ENCODE results near the gene SPSB4.

The SPSB4 gene

DNA sequence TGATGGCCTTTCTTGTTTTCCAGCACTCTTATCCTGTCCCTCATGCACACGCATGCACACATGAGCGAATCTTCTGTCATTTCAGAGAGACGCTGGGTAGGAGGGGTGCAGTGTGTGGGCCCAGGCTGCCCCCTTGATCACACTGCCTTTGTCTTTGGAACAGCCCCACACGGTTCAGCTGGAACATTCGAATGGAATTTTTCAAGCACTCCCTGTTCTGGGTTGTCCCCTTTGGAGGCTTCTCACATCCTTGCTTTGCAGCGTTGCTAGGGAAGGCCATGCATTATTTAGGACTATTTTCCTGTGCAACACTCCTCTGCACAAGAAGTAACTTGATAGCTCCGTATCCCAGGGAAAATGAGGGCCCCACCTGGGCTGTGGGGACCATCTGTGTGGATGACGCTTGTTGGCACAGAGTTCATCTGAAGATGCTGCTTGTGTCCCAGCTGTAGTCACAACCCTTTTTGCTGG lies 78.4 kb downstream of the SPSB4 start:
- H3K27me3 ChIP-seq (ENCODE audit: control insufficient read depth, insufficient read depth, low read length), result no peaks in the 10 kb centered on the region
- no peaks in the 10 kb centered on the region for H3K4me1 ChIP-seq (ENCODE audit: control insufficient read depth, insufficient read depth, low read length)
- no peak overlapping the region for H3K4me3 ChIP-seq (ENCODE audit: low read depth, low read length)
- peaks cover 2% of the 10 kb centered on the region for H3K36me3 ChIP-seq (ENCODE audit: control insufficient read depth, insufficient read depth, low read length)
- H3K9ac ChIP-seq (ENCODE audit: low read depth, low read length), result no peak overlapping the region
- H3K9me3 ChIP-seq (ENCODE audit: control insufficient read depth, insufficient read depth, low read length), result no peaks in the 10 kb centered on the region

DNA sequence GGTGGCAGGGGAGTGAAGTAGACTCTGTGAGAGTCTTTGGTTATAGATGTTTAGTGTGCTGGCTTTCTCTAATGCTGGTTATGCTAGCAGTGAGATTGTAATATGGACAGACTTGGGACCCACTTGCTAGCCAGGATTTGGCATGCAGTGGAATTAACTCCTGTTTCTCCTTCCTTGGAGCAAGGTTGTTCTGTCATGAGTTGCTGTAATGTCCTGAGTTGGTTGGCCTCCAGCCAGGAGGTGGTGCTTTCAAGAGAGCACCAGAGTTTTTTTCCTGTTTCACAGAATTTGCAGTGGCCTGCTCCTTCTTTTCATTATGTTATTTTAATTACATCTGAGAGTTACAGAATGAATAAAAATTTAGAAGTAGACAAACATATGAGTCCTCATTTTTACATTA lies 92.4 kb downstream of the SPSB4 start:
- H3K9ac ChIP-seq (ENCODE audit: low read depth, low read length), result no peak overlapping the region
- H3K27me3 ChIP-seq (ENCODE audit: control insufficient read depth, insufficient read depth, low read length), result no peaks in the 10 kb centered on the region
- no peak overlapping the region for H3K4me3 ChIP-seq (ENCODE audit: low read depth, low read length)
- H3K4me1 ChIP-seq (ENCODE audit: control insufficient read depth, insufficient read depth, low read length), result no peaks in the 10 kb centered on the region
- peaks cover 9% of the 10 kb centered on the region for H3K9me3 ChIP-seq (ENCODE audit: control insufficient read depth, insufficient read depth, low read length)
- no peaks in the 10 kb centered on the region for H3K36me3 ChIP-seq (ENCODE audit: control insufficient read depth, insufficient read depth, low read length)

DNA sequence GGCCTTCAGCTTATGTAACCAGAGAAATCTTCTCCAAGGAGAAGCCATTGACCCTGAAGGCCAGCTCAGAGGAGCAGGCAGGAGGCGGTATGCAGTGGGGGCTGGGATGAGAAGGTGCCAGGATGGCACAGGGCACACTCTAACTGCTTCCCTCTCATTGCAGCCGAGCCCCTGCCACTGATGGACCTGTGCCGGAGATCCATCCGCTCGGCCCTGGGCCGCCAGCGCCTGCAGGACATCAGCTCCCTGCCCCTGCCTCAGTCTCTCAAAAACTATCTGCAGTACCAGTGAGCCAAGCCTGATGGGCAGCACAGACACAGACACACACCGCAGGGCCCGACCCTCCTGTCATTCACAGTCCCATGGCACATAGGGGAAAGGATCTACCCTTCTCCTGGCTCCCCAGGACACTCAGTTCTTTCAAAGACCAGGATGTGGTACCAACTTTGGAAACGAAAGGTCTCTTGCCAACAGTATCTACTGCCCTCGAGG lies 95.9 kb downstream of the SPSB4 start:
- Histone ChIP-seq H3K27me3 (ENCODE audit: control insufficient read depth, insufficient read depth, low read length) (no peaks in the 10 kb centered on the region), H3K4me1 (ENCODE audit: control insufficient read depth, insufficient read depth, low read length) (no peaks in the 10 kb centered on the region), H3K36me3 (ENCODE audit: control insufficient read depth, insufficient read depth, low read length) (peaks cover 2% of the 10 kb centered on the region), H3K4me3 (ENCODE audit: low read depth, low read length) (no peak overlapping the region), H3K9me3 (ENCODE audit: control insufficient read depth, insufficient read depth, low read length) (peaks cover 4% of the 10 kb centered on the region), H3K9ac (ENCODE audit: low read depth, low read length) (no peak overlapping the region)

DNA sequence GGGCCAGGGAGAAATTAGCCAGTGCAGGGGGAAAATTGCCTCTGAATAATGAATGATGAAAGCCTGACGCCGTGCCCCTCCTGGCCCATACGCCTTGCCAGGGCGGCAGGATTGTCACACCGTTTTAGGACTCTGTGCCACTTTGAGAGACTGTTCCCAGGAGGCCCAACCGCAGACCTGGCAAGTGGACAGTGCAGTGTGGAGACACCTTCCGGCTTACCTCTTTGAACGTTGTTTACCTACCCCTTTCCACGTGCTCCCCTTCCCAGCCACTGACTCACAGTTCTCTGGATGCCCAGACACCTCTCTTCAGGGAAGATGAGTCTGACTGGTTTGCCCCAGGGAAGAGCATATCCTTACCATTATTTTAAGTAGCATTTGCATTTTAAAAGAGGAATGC lies 96.5 kb downstream of the SPSB4 start:
- no peaks in the 10 kb centered on the region for H3K27me3 ChIP-seq (ENCODE audit: control insufficient read depth, insufficient read depth, low read length)
- peaks cover 2% of the 10 kb centered on the region for H3K36me3 ChIP-seq (ENCODE audit: control insufficient read depth, insufficient read depth, low read length)
- H3K9me3 ChIP-seq (ENCODE audit: control insufficient read depth, insufficient read depth, low read length), result peaks cover 4% of the 10 kb centered on the region
- H3K4me3 ChIP-seq (ENCODE audit: low read depth, low read length), result no peak overlapping the region
- H3K9ac ChIP-seq (ENCODE audit: low read depth, low read length), result no peak overlapping the region
- H3K4me1 ChIP-seq (ENCODE audit: control insufficient read depth, insufficient read depth, low read length), result no peaks in the 10 kb centered on the region

DNA sequence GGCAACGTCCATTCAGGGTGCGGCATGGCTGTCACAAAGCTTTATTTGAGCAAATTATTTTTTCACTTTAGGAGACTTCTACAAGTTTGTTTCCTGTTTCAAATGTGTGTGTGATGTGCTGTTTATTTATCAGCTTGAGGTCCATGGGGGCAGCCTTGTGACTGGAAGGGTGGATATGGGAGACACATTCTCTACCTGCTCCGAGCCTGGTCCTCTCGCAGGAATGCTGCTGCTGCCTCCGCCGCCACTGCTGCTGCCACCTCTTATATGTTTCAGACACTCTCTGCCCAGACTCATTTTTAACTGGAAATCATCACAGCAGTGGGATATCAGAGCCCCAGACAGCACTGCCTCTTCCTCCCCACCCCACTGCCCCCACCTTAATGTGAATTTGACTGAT lies 97.0 kb downstream of the SPSB4 start:
- H3K27me3 ChIP-seq (ENCODE audit: control insufficient read depth, insufficient read depth, low read length), result no peaks in the 10 kb centered on the region
- H3K9ac ChIP-seq (ENCODE audit: low read depth, low read length), result no peak overlapping the region
- H3K9me3 ChIP-seq (ENCODE audit: control insufficient read depth, insufficient read depth, low read length), result peaks cover under 1% of the 10 kb centered on the region
- H3K4me3 ChIP-seq (ENCODE audit: low read depth, low read length), result no peak overlapping the region
- peaks cover 2% of the 10 kb centered on the region for H3K36me3 ChIP-seq (ENCODE audit: control insufficient read depth, insufficient read depth, low read length)
- H3K4me1 ChIP-seq (ENCODE audit: control insufficient read depth, insufficient read depth, low read length), result no peaks in the 10 kb centered on the region

DNA sequence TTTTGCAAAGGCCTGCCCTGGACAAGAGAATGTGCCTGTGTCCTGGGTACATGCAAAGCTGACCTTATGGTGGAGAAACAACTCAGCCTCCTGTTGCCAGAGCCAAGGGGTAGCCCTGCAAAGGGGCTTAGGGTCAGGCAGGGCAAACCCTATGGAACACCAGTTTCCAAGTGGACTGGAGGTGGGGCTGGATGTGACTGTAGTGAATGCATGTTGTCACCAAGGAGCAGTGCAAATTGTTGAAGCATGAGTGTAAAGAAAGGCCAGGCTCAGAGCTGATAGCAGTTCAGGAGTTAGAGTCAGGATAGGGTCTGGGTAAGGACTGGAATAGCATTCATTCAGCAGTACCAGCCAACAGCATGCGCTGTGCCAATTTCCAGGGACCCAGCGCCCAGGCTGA lies 97.6 kb downstream of the SPSB4 start:
- no peak overlapping the region for H3K9ac ChIP-seq (ENCODE audit: low read depth, low read length)
- H3K4me1 ChIP-seq (ENCODE audit: control insufficient read depth, insufficient read depth, low read length), result no peaks in the 10 kb centered on the region
- H3K9me3 ChIP-seq (ENCODE audit: control insufficient read depth, insufficient read depth, low read length), result no peaks in the 10 kb centered on the region
- no peak overlapping the region for H3K4me3 ChIP-seq (ENCODE audit: low read depth, low read length)
- H3K36me3 ChIP-seq (ENCODE audit: control insufficient read depth, insufficient read depth, low read length), result peaks cover 2% of the 10 kb centered on the region
- H3K27me3 ChIP-seq (ENCODE audit: control insufficient read depth, insufficient read depth, low read length), result no peaks in the 10 kb centered on the region

DNA sequence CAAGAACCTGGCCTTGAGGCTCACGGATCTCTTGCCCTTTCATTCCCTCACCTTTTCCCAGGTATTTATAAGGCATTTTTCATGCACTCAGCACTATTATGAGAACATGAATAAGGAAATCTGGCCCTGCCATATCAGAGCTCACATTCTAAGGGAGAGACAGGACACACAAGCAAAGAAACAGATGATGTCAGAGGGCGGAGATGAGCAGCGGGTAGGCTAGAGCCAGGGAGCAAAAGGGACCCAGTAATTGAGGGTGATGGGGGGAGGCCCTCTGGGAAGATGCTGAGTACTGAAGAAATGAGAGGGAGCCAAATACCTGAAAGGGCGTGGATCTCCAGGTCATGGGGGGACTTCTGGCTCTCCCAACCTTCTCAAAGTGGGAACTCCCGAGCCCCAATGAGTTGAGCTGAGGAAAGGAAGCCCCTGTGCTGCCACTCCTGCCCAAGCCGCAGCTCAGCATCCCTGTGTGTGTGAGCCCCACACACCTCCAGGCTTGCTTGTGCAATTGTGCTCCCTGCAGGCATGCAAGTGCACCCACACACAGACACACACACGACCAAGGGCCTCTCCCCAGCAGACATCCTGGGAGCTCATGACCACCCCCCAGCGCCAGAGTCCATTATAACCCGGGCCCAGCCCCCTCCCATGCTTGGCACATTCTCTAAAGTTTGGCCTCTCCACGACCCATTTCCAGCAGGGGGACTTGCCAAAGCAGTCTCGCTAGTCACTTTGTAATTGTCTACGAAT lies 99.1 kb downstream of the SPSB4 start:
- H3K9ac ChIP-seq (ENCODE audit: low read depth, low read length), result no peak overlapping the region
- no peaks in the 10 kb centered on the region for H3K27me3 ChIP-seq (ENCODE audit: control insufficient read depth, insufficient read depth, low read length)
- no peaks in the 10 kb centered on the region for H3K4me1 ChIP-seq (ENCODE audit: control insufficient read depth, insufficient read depth, low read length)
- peaks cover 2% of the 10 kb centered on the region for H3K36me3 ChIP-seq (ENCODE audit: control insufficient read depth, insufficient read depth, low read length)
- H3K9me3 ChIP-seq (ENCODE audit: control insufficient read depth, insufficient read depth, low read length), result no peaks in the 10 kb centered on the region
- H3K4me3 ChIP-seq (ENCODE audit: low read depth, low read length), result no peak overlapping the region

DNA sequence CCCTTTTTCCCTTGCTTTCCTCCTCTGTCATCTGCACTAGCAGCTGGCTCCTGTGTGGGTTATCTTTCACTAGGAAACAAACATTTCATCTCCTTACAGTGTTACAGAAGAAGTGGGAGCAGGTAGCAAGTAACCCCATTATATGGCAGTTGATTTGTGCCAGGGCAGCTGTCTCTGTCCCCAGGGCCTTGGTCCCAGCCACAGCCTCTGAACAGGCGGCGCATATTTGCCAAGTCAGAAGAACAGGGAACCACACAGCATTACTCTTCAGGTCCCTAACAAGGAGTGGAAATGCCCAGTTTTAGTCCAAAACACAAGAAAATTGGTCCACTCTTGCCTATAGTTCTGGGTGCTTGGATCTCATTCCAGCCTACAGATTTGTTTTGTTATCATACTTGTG lies 99.8 kb downstream of the SPSB4 start:
- no peaks in the 10 kb centered on the region for H3K27me3 ChIP-seq (ENCODE audit: control insufficient read depth, insufficient read depth, low read length)
- H3K36me3 ChIP-seq (ENCODE audit: control insufficient read depth, insufficient read depth, low read length), result peaks cover 2% of the 10 kb centered on the region
- no peaks in the 10 kb centered on the region for H3K9me3 ChIP-seq (ENCODE audit: control insufficient read depth, insufficient read depth, low read length)
- no peak overlapping the region for H3K4me3 ChIP-seq (ENCODE audit: low read depth, low read length)
- no peaks in the 10 kb centered on the region for H3K4me1 ChIP-seq (ENCODE audit: control insufficient read depth, insufficient read depth, low read length)
- no peak overlapping the region for H3K9ac ChIP-seq (ENCODE audit: low read depth, low read length)

DNA sequence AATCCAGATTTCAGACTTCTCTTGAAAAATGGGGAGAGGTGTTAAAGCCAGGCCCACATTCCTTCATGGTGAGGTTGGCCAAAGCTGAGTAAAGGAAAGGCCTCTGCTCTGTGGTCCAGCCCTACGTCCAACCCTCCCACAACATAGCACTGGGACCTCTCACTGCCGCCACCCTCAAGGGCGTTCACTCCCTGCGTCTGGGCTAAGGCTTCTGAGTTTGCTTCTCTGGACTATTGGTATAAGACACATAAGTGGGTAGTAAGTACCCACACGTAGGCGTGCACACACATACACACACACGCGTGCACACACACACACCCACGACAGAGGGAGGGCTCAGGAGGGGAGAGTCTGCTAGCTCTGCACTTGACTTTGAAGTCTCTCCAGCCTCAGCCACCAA lies 100.3 kb downstream of the SPSB4 start:
- Histone ChIP-seq H3K27me3 (ENCODE audit: control insufficient read depth, insufficient read depth, low read length) (no peaks in the 10 kb centered on the region), H3K4me3 (ENCODE audit: low read depth, low read length) (no peak overlapping the region), H3K9ac (ENCODE audit: low read depth, low read length) (no peak overlapping the region), H3K36me3 (ENCODE audit: control insufficient read depth, insufficient read depth, low read length) (peaks cover 2% of the 10 kb centered on the region), H3K4me1 (ENCODE audit: control insufficient read depth, insufficient read depth, low read length) (no peaks in the 10 kb centered on the region), H3K9me3 (ENCODE audit: control insufficient read depth, insufficient read depth, low read length) (no peaks in the 10 kb centered on the region)

DNA sequence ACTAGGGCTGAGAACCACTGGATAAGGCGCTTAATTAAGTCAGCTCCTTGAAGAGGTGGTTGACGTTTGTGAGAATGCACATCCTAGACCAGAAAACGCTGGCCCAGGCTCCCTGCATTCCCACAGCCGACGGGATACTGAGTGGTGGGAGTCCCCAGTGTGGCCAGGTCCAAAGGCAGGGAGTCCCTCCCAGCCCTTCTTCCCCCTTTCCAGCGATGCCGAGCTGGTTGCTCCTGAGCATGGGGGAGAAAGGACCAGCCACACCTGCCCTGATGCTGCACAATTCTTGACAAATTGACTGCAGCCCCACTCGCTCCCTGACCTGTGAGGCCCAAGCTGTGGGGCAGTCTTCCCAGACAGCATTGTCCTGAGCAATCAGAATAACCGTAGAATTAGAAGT lies 101.0 kb downstream of the SPSB4 start:
- Histone ChIP-seq H3K36me3 (ENCODE audit: control insufficient read depth, insufficient read depth, low read length) (peaks cover 2% of the 10 kb centered on the region), H3K9ac (ENCODE audit: low read depth, low read length) (no peak overlapping the region), H3K27me3 (ENCODE audit: control insufficient read depth, insufficient read depth, low read length) (no peaks in the 10 kb centered on the region), H3K4me1 (ENCODE audit: control insufficient read depth, insufficient read depth, low read length) (no peaks in the 10 kb centered on the region), H3K4me3 (ENCODE audit: low read depth, low read length) (no peak overlapping the region), H3K9me3 (ENCODE audit: control insufficient read depth, insufficient read depth, low read length) (no peaks in the 10 kb centered on the region)

DNA sequence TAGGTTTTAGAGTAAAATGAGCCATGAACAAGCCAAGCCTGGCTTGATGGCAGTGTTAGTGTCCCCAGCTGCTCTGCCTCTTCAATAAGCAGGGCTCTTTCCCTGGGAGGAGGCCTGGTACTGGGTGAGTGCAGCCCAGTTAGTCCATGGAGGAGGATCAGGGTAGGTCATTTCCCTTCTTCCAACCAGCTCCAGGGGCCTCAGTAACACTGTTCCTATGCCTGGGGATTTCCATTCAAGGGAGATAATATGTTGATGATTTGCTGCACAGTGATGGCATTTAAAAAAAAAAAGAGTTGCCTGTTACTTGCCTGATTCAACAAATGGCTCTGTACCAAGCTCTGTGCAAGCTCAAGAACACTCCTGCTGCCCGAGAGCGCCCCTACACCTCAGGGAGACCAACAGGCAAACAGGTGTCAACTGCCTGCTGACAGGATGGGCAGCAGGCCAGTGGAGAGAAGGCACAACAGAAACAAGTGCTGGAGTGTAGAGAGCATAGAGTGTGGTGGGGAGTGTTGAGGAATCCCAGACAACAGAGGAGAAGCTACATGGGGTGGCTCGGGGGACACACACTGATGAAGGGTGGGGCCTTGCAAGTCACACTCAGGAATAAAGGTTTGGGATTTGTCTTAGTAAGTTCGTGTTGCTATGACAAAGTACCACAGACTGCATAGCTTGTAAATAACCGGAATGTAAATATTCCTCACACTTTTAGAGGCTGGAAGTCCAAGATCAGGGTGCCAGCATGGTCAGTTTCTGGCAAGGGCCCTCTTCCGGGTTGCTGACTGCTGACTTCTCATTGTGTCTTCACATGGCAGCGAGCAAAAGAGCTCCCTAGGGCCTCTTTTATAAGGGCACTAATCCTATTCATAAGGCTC lies 101.9 kb downstream of the SPSB4 start:
- Histone ChIP-seq H3K36me3 (ENCODE audit: control insufficient read depth, insufficient read depth, low read length) (peaks cover 2% of the 10 kb centered on the region), H3K4me3 (ENCODE audit: low read depth, low read length) (no peak overlapping the region), H3K9me3 (ENCODE audit: control insufficient read depth, insufficient read depth, low read length) (no peaks in the 10 kb centered on the region), H3K4me1 (ENCODE audit: control insufficient read depth, insufficient read depth, low read length) (no peaks in the 10 kb centered on the region), H3K9ac (ENCODE audit: low read depth, low read length) (no peak overlapping the region), H3K27me3 (ENCODE audit: control insufficient read depth, insufficient read depth, low read length) (no peaks in the 10 kb centered on the region)

DNA sequence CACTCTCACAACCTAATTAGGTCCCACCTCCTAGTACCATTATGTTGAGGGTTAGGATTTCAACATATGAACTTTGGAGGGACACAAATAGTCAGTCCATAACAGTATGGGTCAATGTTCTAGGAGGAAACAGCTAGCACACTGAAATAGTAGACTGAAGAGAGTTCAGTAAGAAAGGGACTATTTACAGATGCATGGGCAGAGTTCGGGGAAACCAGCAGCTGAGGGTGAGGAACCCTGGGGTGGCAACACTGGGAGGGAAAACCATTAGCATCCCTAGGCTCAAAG lies 102.5 kb downstream of the SPSB4 start:
- Histone ChIP-seq H3K36me3 (ENCODE audit: control insufficient read depth, insufficient read depth, low read length) (peaks cover 2% of the 10 kb centered on the region), H3K27me3 (ENCODE audit: control insufficient read depth, insufficient read depth, low read length) (no peaks in the 10 kb centered on the region), H3K4me3 (ENCODE audit: low read depth, low read length) (no peak overlapping the region), H3K4me1 (ENCODE audit: control insufficient read depth, insufficient read depth, low read length) (no peaks in the 10 kb centered on the region), H3K9ac (ENCODE audit: low read depth, low read length) (no peak overlapping the region), H3K9me3 (ENCODE audit: control insufficient read depth, insufficient read depth, low read length) (no peaks in the 10 kb centered on the region)

Data from iPS-15b (cell line).